ENCODE results near the gene TIGD3. TPM values are rescaled to one million over a fixed set of nuclear protein-coding genes. Genes with fewer than 3 reads are reported as not detected.

TIGD3 gene
- total and polyA plus RNA-seq, 2 of the 8 experiments (the other 6 are each of a cell fraction or from before 2014, with no cell fraction given) = 1.1 to 1.3 TPM

DNA sequence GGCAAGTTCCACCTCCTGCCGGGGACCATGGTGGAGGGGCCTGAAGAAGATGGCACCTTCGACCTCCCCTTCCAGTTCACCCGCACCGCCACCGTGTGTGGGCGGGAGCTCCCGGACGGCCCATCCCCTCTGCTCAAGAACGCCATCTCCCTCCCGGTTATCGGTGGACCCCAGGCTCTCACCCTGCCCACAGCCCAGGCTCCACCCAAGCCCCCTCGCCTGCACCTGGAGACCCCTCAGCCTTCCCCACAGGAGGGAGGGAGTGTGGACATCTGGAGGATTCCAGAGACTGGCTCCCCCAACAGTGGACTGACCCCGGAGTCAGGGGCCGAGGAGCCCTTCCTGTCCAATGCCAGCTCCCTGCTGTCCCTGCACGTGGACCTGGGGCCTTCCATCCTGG, 33.5 kb upstream of the TIGD3 start:
- CTCF ChIA-PET (ENCODE audit: partially characterized antibody) = interaction anchor here (0.9 to 52.8 kb wide), 4 partner anchors 10 to 34 kb away, joined by 3 to 1179 read pairs (median 112); partner anchors contain the start of gene DPF2

More for the DNA sequence above, 33.5 kb upstream of the TIGD3 start:
- Histone ChIP-seq H3K4me1 (replicated peaks in 1 of 4; ENCODE audit: control insufficient read depth in 3 of 4, insufficient read depth in 4 of 4, low read length in 3 of 4) (peaks cover 0 to 13% (median 9%) of the 10 kb centered on the region in 4 experiments; a peak in 6 of 7 replicates), H3K4ac (replicated peaks; ENCODE audit: insufficient read length, low read depth, low read length) (no peak overlapping the region), H4K20me1 (replicated peaks in 1 of 2; ENCODE audit: control insufficient read depth in 1 of 2, insufficient read depth in 2 of 2, low read length in 2 of 2) (peaks cover 9 to 16% of the 10 kb centered on the region in 2 experiments), H3K79me1 (ENCODE audit: low read depth, low read length) (peaks cover 12% of the 10 kb centered on the region), H3K4me3 (ENCODE audit: extremely low read depth in 1 of 4, insufficient read depth in 2 of 4, low read depth in 3 of 4, low read length in 4 of 4) (no peak overlapping the region), H3K18ac (ENCODE audit: extremely low read depth, low read length) (no peak overlapping the region), H3K56ac (replicated peaks; ENCODE audit: insufficient read length, low read depth, low read length) (no peak overlapping the region), H2AK5ac (ENCODE audit: low read depth, low read length) (no peak overlapping the region), H3K27me3 (replicated peaks in 1 of 4; ENCODE audit: control insufficient read depth in 3 of 4, extremely low read depth in 1 of 4, insufficient read depth in 3 of 4, low read length in 3 of 4) (no peaks in the 10 kb centered on the region), H3K36me3 (ENCODE audit: control insufficient read depth in 2 of 4, insufficient read depth in 4 of 4, low read length in 3 of 4) (peaks cover 0 to 17% (median 7%) of the 10 kb centered on the region in 4 experiments; a peak in 7 of 8 replicates), H4K5ac (ENCODE audit: insufficient read length, low read depth, low read length) (no peak overlapping the region), H2BK20ac (ENCODE audit: low read length) (no peak overlapping the region), H3K9me3 (ENCODE audit: insufficient read depth in 2 of 2, low read depth in 1 of 2, low read length in 1 of 2) (no peaks in the 10 kb centered on the region), H3K14ac (ENCODE audit: insufficient read length) (no peak overlapping the region), H3K9ac (replicated peaks in 1 of 4; ENCODE audit: extremely low read depth in 1 of 4, low read depth in 3 of 4, low read length in 3 of 4) (no peak overlapping the region), H2BK15ac (ENCODE audit: low read length) (no peak overlapping the region), H3K23me2 (ENCODE audit: low read depth, low read length) (no peaks in the 10 kb centered on the region), H2BK5ac (ENCODE audit: low read depth, low read length) (0 out of 2 replicates have a peak overlapping the region, but pooled peaks have one; percentile 35), H3K79me2 (ENCODE audit: control insufficient read depth in 1 of 2, insufficient read depth in 2 of 2, low read length in 2 of 2) (peaks cover 0 to 16% of the 10 kb centered on the region in 2 experiments; a peak in 2 of 4 replicates), H3K27ac (ENCODE audit: low read depth, low read length) (no peak overlapping the region), H3K4me2 (ENCODE audit: insufficient read depth in 1 of 2, low read depth in 2 of 2, low read length in 2 of 2) (no peak overlapping the region), H2BK12ac (ENCODE audit: low read depth, low read length) (no peak overlapping the region), H4K91ac (replicated peaks; ENCODE audit: insufficient read length, low read length) (no peak overlapping the region), H2BK120ac (replicated peaks; ENCODE audit: low read depth, low read length) (no peak overlapping the region), H2AFZ (ENCODE audit: low read length) (no peak overlapping the region), H3K23ac (ENCODE audit: insufficient read length) (no peak overlapping the region), H4K8ac (ENCODE audit: extremely low read depth, insufficient read depth, low read length) (no peak overlapping the region)
- TF ChIP-seq POU5F1 (IDR thresholded peaks at IDR 0.05; ENCODE audit: low read depth, low read length) (no peak), CHD1 (IDR thresholded peaks at IDR 0.05; ENCODE audit: low read depth, low read length) (no peak), TEAD4 (IDR thresholded peaks at IDR 0.05; ENCODE audit: low read depth, low read length) (no peak), FOSL1 (IDR thresholded peaks at IDR 0.05; ENCODE audit: insufficient read depth, low read depth, low read length) (no peak), SP1 (IDR thresholded peaks at IDR 0.05; ENCODE audit: low read depth, low read length) (no peak), SIN3A (conservative IDR thresholded peaks at IDR 0.05 in 1 of 2, IDR thresholded peaks at IDR 0.05 in 1 of 2; ENCODE audit: low read depth in 1 of 2, low read length in 2 of 2) (no peak), EP300 (IDR thresholded peaks at IDR 0.05; ENCODE audit: borderline replicate concordance in 1 of 2, low read depth in 2 of 2, low read length in 2 of 2) (no peak), KDM4A (IDR thresholded peaks at IDR 0.05; ENCODE audit: low read depth, low read length, severe bottlenecking) (no peak), SIRT6 (IDR thresholded peaks at IDR 0.05; ENCODE audit: low read length) (no peak)
- TF ChIP-seq, protein P1, sequence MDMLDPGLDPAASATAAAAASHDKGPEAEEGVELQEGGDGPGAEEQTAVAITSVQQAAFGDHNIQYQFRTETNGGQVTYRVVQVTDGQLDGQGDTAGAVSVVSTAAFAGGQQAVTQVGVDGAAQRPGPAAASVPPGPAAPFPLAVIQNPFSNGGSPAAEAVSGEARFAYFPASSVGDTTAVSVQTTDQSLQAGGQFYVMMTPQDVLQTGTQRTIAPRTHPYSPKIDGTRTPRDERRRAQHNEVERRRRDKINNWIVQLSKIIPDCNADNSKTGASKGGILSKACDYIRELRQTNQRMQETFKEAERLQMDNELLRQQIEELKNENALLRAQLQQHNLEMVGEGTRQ (IDR thresholded peaks at IDR 0.05; ENCODE audit: low read length) = no peak
- POLR2A ChIA-PET (ENCODE audit: partially characterized antibody) = interaction anchor here (0.9 to 20.9 kb wide), 5 partner anchors 8 to 44 kb away, joined by 3 to 208 read pairs (median 3); partner anchors contain the start of genes CDC42EP2 and DPF2
- no peak for DNase-seq (ENCODE audit: low read depth in 1 of 2, low spot score in 2 of 2)
- FAIRE-seq = no peak
- 94% methylated on average over 13 of the region's 15 CpGs; no CpG with 5 or more reads in 1 of the 2 experiments for WGBS, 2 experiments (ENCODE audit: extremely low coverage in 1 of 2, insufficient coverage in 1 of 2, insufficient read length in 1 of 2, insufficient replicate concordance in 2 of 2, low coverage in 1 of 2, low lambda C conversion rate in 2 of 2, missing lambda C conversion rate in 1 of 2)

Measured in H1 (cell line).